GM19193 (cell line): ENCODE measurements around the gene DLGAP5.

Source experiments
- POLR2A ChIP-seq: IDR thresholded peaks from 4 replicates; pipeline ENCODE4 v1.6.1; 2011; ENCODE audit not compliant: insufficient read depth, insufficient read length; ENCODE audit errors: extremely low read depth

The DLGAP5 gene

GRCh38 chr14:55126932-55127459 lies 64.4 kb downstream of the DLGAP5 start:
- no peak for TF ChIP-seq POLR2A

- TF ChIP-seq POLR2A, result no peak
Observed at GRCh38 chr14:55126034-55126433, 65.4 kb downstream of the DLGAP5 start.

GRCh38 chr14:55125403-55125802 lies 66.0 kb downstream of the DLGAP5 start:
- no peak for TF ChIP-seq POLR2A

- TF ChIP-seq POLR2A, result no peak
Observed at GRCh38 chr14:55124774-55125386, 66.5 kb downstream of the DLGAP5 start.

- TF ChIP-seq POLR2A, result no peak
Observed at GRCh38 chr14:55123852-55124639, 67.3 kb downstream of the DLGAP5 start.

GRCh38 chr14:55123101-55123500 lies 68.3 kb downstream of the DLGAP5 start:
- TF ChIP-seq POLR2A, result no peak

- TF ChIP-seq POLR2A, result no peak
Observed at GRCh38 chr14:55122440-55122986, 68.9 kb downstream of the DLGAP5 start.

GRCh38 chr14:55121628-55122439 lies 69.6 kb downstream of the DLGAP5 start:
- TF ChIP-seq POLR2A, result no peak

GRCh38 chr14:55120571-55121495 lies 70.6 kb downstream of the DLGAP5 start:
- no peak for TF ChIP-seq POLR2A

GRCh38 chr14:55118761-55119160 lies 72.6 kb downstream of the DLGAP5 start:
- no peak for TF ChIP-seq POLR2A

GRCh38 chr14:55117803-55118441 lies 73.5 kb downstream of the DLGAP5 start:
- no peak for TF ChIP-seq POLR2A

- TF ChIP-seq POLR2A, result no peak
Observed at GRCh38 chr14:55116246-55117030, 74.9 kb downstream of the DLGAP5 start.

GRCh38 chr14:55115861-55116245 lies 75.5 kb downstream of the DLGAP5 start:
- TF ChIP-seq POLR2A, result no peak
